ENCODE measurements around the gene CCL14.

DNA sequence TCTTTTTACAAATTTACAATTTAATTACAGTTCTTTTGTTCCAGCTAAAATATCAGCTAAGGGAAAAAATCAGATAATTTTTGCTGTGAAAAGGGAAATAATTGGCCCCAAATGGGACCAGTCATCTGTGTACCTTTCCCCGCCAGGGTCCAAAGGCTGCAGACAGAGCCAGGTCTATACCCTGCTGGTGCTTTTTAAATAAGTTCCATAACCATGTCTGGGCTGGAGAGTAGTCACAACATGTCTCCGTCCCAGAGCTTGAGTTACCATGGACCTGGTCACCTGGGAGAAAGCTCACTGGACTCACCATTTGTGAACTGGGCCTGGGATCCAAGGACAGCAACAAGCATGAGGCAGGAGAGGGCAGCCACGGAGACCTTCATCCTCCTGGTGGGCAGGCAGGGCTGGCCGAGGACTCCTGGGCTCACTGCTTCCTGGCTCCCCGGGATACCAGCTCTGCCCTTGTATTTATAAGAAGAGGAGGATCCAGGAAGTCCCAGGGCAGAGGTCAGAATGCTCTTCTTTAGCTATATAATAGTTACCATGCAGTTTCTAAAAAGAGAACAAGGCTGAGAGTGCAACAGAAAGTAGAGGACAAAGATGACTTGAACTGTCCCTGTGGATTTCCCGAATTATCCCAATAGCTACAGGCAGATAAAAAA lies 14.7 kb upstream of the CCL14 start, which contains the start of gene CCL15:
- TF ChIP-seq, protein P1, sequence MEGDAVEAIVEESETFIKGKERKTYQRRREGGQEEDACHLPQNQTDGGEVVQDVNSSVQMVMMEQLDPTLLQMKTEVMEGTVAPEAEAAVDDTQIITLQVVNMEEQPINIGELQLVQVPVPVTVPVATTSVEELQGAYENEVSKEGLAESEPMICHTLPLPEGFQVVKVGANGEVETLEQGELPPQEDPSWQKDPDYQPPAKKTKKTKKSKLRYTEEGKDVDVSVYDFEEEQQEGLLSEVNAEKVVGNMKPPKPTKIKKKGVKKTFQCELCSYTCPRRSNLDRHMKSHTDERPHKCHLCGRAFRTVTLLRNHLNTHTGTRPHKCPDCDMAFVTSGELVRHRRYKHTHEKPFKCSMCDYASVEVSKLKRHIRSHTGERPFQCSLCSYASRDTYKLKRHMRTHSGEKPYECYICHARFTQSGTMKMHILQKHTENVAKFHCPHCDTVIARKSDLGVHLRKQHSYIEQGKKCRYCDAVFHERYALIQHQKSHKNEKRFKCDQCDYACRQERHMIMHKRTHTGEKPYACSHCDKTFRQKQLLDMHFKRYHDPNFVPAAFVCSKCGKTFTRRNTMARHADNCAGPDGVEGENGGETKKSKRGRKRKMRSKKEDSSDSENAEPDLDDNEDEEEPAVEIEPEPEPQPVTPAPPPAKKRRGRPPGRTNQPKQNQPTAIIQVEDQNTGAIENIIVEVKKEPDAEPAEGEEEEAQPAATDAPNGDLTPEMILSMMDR (IDR thresholded peaks at IDR 0.05), result no peak
- no peak for TF ChIP-seq POLR2AphosphoS5 (IDR thresholded peaks at IDR 0.05)
- no peak for TF ChIP-seq POLR2A (IDR thresholded peaks at IDR 0.05)
